Head of caudate nucleus (tissue), 42 donors: ENCODE measurements around the gene SLC38A2.

Experiments used
- DNase-seq, 42 donors: peaks; one replicate each; pipeline versions ENCODE4 v3.0.0 to v3.0.0-alpha.2; 2020 to 2021; ENCODE audit warnings: mixed read lengths in 7 of 42
- intact Hi-C: fragments of 100-400 bp; cut with DNase I; formaldehyde crosslinking; loops from one replicate; pipeline ENCODE4 v1.15.0; 2022

SLC38A2 gene

DNA sequence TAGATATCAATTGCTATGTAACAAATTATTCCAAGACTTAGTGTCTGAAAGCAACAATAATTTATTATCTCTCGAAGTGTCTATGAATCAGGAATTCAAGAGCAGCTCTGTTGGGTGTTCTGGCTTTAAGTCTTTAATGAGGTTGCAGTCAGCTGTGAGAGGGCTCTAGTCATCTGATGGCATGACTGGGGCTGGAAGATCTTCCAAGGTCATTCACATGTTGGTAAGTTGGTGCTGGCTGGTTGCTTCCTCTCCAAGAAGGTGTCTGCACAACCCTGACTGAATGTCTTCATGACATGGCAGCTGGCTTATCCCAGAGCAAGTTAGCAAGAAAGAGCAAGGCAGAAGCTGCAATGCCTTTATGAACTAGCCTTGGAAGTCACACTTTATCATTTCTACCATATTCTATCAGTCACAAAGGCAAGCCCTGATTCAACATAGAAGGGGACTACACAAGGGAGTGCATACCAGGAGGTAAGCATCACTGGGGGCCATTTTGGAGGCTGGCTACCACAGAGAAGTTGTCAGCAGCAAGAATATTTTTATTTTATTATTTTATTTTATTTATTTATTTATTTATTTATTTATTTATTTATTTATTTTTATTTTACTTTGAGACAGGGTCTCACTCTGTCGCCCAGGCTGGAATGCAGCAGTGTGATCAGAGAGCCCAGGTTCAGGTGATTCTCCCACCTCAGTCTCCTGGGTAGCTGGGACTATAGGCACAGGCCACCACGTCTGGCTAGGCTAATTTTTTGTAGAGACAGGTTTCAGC, 7.6 kb upstream of the SLC38A2 start:
- intact Hi-C loops, result loop anchor here (5.0 kb wide), 1 partner anchor 228 kb away; no protein-coding TSS in a partner anchor
- DNase-seq, result no peak

- DNase-seq, result no peak
- intact Hi-C loops, result no loop called here
Observed at GRCh38 chr12:46379352-46379751, 6.8 kb upstream of the SLC38A2 start.

DNA sequence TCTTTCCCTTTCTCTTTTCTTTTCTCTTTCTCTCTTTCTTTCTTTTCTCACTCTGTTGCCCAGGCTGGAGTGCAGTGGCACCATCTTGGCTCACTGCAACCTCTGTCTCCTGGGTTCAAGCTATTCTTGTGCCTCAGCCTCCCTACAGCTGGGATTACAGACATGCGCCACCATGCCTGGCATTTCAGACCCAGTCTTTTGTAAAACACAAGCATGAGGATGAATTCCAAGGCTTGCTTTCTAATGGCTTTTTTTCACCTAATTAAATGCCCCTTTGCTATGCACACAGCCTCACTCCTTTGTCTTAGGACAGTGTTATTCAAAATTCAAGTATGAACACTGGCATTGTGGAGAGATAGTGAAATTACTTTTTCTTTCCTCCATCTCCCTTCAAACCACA, 6.0 kb upstream of the SLC38A2 start:
- intact Hi-C loops, result no loop called here
- DNase-seq, result no peak

DNA sequence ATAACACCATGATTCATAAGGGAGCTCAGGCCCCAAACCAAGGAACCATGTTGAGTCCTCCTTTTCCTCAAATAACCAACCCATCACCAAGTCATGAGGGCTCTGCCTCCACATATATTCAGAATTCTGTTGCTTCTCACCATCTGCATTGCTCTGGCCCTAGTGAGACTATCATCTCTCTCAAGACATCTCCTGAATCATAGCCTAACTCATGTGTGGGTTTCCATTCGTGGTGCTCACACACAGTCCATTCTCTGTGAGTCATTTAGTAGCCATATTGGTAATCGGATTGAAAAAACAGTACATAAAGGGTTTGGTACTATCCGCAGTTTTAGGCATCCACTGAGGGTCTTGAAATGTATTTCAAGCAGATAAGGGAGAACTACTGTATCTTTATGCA, 5.1 kb upstream of the SLC38A2 start:
- no peak for DNase-seq
- intact Hi-C loops, result no loop called here

DNA sequence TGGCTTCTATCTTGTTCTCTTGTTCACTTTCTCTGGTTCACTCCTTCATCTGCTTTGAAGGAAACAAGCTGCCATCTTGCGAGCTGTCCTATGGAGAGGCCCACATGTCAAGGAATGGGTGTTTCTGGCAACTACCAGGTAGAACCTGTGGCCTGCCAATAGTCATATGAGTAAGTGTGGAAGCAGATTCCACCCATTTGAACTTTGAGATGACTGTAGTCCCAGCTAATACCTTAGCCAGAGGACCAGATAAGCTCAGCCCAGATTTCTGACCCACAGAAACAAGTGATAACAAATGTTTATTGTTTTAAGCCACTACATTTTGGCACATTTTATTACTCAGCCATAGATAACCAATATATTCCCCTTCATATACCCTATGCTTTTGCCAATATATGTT, 4.0 kb upstream of the SLC38A2 start:
- no peak for DNase-seq
- intact Hi-C loops, result no loop called here

DNA sequence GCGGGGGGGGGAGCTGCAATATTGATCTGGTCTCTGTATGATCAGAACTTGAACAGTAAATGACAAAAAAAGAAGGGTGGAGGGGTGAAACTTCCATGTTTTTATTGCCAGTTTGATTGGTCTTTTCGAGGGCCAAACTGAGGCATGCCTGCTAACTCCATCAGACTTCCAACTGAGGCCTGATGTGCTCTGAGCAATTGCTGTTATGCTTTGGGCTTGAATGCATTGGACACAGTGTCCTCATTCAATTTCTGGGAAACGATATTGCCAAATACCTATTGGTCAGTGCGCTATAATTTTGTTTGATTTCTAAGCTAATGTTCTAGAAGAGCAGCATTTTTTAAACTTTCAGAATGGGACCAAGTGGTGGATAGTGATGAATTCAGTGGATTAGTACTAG, 2.1 kb upstream of the SLC38A2 start:
- intact Hi-C loops, result loop anchor here (5.0 kb wide), 1 partner anchor 382 kb away; the partner anchor contains the start of gene SCAF11
- DNase-seq, result no peak

GRCh38 chr12:46374310-46374709, 1.7 kb upstream of the SLC38A2 start:
- intact Hi-C loops, result loop anchor here (5.0 kb wide), 1 partner anchor 382 kb away; the partner anchor contains the start of gene SCAF11
- DNase-seq, result no peak

- intact Hi-C loops, result loop anchor here (5.0 kb wide), 1 partner anchor 381 kb away; the partner anchor contains the start of gene SCAF11
- peak; percentile 28 to 78 (median 46) for DNase-seq
Observed at GRCh38 chr12:46373301-46374296, 1.0 kb upstream of the SLC38A2 start.

DNA sequence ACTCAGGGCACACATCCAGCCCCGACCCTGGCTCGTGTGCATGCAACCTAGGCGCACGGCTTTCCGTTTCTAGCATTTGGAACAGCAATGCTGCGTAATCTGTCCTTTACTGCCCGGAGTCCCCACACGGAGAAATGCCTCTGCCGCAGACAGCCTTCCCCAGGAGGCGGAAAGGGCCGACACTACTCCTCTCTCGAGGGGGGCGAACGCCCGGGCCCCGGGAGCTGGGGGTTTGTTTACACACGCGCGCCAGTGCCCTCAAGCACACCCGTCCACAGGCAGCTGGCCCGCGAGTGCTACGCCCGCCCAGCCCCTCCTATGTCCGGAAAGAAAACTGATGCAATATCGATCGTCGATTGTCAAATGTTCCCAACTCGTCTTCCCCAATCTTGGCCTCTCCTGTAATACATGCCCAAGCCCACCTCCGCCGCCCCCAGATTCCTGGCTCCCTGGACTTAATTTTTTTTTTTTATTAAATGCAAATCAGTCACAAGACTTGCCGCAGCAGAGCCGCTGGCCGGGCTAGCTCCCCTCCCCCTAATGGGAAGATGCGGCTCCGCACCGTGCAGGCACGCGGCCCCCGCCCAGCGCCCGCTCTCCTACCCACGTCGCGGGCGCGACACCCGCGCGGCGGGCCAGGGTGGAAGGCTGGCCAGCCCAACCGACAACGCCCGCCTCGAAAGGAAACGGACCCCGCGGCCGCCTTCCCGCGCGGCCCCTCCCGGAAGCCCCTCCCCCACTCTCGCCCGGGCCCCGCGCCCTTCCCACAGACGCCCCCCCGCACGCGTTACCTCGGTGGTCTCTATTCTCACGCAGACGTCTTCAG, 642 bp downstream of the SLC38A2 start:
- peak; percentile 23 to 86 (median 69) for DNase-seq
- intact Hi-C loops, result loop anchor here (5.0 kb wide), 1 partner anchor 380 kb away; the partner anchor contains the start of gene SCAF11

DNA sequence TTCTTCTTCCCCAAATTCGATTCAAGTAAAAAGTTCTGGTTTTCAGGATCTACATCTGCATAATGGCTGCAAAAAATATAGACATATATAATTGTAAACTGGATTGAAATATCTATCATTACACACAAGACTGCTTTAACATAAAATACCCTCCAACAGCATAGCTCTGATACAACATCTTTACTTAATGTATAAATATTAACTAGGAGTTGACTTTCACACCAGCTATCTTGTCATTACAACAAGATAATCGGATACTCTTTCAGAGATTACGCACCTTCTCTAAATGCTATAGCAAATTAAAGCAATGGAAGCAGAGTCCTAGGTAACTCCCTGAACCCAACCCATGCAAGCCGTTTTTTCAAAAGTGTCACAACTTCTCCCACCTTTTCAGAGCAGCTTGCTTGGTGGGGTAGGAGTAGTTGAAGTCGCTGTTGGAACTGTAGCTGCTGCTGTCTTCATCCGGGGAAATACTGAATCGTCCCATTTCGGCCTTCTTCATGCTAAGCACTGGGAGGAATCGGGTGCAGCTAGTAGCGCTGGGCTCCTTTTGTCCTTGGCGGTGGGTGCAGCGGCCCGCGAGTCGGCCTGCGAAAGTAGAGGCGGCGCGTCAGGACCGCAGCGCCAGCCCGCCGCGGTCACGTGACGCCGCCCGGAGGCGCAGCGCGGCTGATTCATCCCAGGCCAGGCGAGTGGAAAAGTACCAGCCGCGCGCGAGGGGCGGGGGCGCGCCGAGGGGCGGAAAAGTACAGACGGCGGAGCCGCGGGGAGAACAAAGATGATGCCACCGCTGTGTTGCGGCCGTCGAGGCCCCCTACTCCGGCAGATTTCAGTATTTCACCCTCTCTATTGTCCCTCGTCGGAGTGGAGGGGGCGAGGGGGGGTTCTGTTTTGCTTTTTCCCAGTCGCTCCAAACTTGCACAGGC, 1.5 kb downstream of the SLC38A2 start:
- intact Hi-C loops, result loop anchor here (5.0 kb wide), 1 partner anchor 379 kb away; the partner anchor contains the start of gene SCAF11
- peak; percentile 84 to 98 (median 95) for DNase-seq

GRCh38 chr12:46370380-46370734, 2.2 kb downstream of the SLC38A2 start:
- DNase-seq, result no peak

GRCh38 chr12:46369474-46370379, 2.8 kb downstream of the SLC38A2 start:
- intact Hi-C loops, result loop anchor here (5.0 kb wide), 1 partner anchor 377 kb away; the partner anchor contains the start of gene SCAF11
- no peak for DNase-seq

More at GRCh38 chr12:46370380-46370734, 2.2 kb downstream of the SLC38A2 start:
- intact Hi-C loops, result loop anchor here (5.0 kb wide), 1 partner anchor 378 kb away; the partner anchor contains the start of gene SCAF11

DNA sequence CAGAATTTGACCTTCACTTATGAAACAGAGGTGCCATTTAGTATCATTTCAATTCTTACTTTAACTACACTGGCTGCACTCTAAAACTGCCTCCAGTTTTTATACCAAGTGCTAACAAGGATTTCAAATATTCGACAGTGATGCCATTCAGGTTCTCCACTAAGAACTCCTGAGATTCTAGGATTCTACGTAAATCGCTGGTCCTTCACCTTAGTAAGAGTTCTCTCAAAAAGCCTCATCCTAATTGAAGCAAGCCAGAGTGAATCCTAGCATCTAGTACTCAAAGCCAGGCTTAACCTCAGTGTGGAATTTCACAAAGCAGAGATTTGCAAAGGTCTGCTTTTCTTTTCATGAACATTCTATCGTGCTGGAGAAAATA, 3.5 kb downstream of the SLC38A2 start:
- no peak for DNase-seq

DNA sequence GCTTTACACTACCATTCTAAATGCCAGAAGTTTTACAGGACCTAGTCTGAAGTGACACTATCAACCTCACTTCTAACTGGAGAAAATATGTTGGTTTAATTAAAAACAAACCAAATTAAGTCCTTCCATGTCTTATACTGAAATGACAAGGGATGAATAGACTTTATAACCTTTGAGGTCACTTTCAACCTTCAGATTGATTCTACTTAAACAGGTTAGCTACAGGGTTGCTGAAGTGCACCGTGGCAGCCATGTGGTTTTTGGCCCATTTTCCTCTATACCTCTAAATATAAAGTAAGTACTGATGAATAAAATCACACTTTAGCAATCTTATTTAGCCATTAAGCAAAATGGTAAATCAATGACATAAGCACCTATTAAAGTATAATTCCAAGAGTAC, 3.9 kb downstream of the SLC38A2 start:
- no peak for DNase-seq
- intact Hi-C loops, result no loop called here

More for the DNA sequence above, 3.5 kb downstream of the SLC38A2 start:
- intact Hi-C loops, result no loop called here

DNA sequence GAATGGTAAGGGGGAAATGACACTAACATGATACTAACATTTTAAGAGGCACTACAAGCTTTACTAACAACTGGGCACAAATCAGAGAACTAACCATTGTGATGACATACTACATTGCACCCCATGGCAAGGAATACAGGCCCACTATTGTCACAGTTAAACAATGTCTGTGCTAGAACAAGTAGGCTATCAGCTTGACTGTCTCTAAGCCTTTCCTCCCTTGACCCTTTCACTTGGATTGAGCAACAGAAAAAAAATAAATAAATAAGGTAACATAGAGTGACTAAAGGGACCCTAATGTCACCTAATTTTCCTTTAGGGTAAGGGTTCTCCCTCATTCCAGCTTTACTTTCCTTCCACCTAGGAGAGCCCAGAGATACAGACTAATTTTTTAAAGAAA, 4.4 kb downstream of the SLC38A2 start:
- intact Hi-C loops, result no loop called here
- DNase-seq, result peak in 17 of 42 donors; percentile 14 to 79 (median 40)

DNA sequence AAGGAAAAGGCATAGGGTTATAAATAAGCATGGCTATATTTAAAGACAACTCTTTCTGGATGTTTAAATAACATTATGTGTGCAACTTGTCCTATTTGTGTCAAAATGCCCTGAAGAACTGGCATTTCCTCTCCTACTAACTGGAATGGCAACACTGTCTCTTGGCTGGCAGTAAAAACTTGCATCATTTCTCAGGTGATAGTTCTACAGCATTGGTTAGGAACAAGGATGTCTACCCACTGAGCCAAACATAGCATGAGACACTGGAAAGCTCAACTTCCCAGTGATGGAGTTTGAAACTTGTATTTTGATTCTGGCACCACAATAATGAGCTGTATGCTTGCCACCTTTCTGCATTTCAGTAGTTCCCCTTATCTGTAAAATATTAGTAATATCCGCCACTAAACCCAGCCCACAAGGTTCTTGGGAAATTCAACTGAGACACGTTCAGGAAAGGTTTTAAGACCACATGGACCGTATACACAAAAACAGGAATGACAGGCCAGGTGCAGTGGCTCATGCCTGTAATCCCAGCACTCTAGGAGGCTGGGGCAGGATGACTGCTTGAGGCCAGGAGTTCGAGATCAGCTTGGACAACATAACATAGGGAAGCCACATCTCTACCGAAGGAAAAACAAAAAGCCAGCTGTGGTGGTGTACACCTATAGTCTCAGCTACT, 5.1 kb downstream of the SLC38A2 start:
- DNase-seq, result no peak
- intact Hi-C loops, result no loop called here
